HG02588 (cell line): ENCODE data around the gene CBLC.
A peak's percentile ranks its signal among the peaks of the same experiment; 100 is the strongest.
"Not testable (repeated sequence)": the region's sequence is repeated elsewhere in the genome, so short reads cannot be mapped to it uniquely, and the experiment has no call there.

Experiments
- ATAC-seq: cut with Tn5 transposase; IDR thresholded peaks from one replicate; pipeline ENCODE4 v1.9.1; 2021; ENCODE audit warnings: mild to moderate bottlenecking, moderate library complexity; ENCODE audit not compliant: unreplicated experiment

Gene CBLC

DNA sequence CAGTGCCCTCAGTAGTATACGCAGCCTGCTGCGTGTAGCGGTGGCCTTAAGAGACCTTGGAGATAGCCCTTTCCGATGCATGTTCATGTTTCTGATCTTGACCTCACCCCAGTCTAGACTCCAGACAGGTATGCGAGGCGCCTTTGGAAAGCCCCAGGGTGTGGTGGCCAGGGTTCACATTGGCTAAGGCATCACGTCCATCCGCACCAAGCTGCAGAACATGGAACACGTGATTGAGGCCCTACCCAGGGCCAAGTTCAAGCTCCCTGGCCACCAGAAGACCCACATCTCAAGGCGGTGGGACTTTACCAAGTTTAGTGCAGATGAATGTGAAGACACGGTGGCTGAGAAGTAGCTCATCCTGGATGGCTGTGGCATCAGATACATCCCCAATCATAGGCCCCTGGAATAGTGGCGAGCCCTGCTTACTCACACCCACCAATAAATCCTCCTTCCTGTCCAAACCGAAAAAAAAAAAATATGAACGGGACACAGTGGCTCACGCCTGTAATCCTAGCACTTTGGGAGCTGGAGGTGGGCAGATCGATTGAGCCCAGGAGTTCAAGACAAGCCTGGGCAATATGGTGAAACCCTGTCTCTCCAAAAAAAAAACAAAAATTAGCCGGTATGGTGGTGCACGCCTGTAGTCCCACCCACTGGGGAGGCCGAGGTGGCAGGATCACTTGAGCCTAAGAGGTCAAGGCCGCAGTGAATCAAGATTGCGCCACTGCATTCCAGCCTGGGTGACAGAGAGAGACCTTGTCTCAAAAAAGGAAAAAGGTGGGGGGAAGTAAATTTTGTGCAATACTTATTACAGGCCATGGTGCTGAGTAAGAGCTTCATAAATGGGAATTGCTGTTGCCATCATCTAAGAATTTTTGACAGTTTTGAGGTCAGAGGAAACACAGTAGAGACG lies 12.4 kb upstream of the CBLC start:
- ATAC-seq = no peak

DNA sequence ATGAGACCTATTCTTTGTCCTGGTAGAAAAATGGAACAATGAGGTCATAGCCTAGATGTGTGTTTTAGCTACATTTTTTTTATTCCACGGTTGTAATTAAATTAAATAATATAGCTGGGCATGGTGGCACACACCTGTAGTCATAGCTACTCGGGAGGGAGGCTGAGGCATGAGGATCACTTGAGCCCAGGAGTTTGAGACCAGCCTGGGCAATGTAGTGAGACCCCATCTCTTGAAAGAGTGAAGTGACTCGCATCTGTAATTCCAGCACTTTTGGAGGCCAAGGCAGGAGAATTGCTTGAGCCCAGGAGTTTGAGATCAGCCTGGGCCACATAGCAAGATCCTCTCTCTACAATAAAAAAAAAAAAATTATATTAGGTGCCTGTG lies 11.7 kb upstream of the CBLC start:
- ATAC-seq = no peak

DNA sequence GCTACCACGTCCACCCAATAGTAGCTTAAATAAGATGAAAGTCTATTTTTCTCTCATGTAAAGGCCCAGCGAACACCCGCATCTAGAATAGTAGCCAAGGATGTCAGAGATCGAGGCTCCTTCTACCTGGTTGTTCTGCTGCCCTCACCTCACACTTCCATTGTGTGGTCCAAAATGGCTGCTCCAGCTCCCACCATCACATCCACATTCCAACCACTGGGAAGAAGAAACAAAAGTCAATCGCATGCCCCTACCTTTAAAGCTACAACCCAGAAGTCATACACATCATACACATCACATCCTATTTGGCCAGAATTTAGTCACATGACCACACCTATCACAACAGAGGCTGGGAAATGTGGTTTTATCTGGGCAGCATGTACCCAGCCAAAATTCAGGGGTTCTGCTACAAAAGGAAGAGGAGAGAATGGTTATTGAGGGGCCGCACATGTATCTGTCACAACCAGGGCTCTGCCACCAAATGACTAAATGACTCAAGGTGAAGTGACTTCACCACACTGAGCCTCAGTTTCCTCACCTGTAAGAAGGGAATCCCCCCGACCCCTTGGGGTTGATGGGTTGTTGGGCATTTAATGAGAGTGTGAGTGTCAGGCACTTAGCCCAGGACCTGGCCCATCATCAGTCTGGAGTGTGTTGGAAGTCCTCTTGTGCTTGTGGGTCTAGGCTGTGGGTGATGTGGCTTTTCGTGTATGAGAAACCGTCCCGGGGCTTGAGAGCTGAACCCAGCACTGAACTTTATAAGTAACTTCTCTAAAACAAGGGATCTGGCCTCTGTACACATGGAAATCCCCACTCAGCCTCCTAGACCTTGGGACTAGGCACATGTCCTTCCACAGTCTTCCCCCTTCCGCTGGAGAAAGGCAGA lies 10.2 kb upstream of the CBLC start:
- no peak for ATAC-seq

DNA sequence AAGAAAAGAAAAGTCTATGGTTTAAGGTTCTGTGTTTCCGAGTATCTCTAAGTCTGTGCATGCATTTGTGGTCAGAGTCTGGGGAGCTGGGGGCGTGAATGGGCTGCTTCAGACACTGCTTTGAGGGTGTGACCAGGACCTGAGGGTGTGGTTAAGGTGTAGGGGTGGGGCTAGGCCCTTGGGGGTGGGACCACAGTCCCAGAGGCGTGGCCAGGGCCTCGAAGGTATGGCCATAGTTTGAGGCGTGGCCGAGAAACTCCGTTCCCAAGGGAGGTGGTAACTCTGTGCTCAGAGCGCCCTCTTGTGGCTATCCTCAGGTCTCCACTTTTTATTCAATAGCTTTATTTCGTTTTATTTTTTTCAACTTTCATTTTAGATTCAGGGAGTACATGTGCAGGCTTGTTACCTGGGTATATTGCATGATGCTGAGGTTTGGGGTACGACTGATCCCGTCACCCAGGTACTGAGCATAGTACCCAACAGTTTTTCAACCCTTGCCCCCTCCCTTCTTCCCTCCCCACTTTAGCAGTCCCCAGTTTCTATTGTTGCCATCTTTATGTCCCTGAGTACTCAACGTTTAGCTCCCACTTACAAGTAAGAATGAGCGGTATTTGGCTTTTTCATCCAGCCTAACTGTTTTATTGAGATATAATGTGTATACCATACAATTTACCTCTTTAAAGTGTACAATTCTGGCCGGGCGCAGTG lies 7.0 kb upstream of the CBLC start:
- peak; percentile 96 for ATAC-seq

DNA sequence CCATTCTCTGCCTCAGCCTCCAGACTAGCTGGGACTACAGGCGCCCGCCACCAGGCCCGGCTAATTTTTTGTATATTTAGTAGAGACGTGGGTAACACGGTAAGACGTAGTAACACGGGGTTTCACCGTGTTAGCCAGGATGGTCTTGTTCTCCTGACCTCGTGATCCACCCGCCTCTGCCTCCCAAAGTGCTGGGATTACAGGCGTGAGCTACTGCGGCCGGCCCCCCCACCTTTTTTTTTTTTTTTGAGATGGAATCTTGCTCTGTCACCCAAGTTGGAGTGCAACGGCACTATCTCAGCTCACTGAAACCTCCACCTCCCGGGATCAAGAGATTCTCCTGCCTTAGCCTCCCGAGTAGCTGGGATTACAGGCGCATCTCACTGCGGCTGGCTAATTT lies 5.5 kb upstream of the CBLC start:
- not testable (repeated sequence) for ATAC-seq

DNA sequence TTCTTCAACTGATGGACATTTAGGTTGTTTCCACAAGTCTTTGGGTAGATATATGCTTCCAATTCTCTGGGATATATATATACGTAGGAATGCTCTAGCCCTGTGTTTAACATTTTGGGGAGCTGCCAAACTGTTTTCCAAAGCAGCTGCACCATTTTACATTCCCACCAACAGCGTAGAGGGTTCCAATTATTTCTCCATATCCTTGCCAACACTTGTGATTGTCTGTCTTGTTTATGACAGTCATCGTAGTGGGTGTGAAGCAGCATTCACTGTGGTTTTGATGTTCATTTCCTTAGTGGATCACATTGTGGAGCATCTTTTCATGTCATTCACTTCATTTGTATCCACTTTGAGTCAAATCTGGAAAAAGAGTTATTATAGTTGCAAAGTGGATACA lies 4.7 kb upstream of the CBLC start:
- ATAC-seq = no peak

DNA sequence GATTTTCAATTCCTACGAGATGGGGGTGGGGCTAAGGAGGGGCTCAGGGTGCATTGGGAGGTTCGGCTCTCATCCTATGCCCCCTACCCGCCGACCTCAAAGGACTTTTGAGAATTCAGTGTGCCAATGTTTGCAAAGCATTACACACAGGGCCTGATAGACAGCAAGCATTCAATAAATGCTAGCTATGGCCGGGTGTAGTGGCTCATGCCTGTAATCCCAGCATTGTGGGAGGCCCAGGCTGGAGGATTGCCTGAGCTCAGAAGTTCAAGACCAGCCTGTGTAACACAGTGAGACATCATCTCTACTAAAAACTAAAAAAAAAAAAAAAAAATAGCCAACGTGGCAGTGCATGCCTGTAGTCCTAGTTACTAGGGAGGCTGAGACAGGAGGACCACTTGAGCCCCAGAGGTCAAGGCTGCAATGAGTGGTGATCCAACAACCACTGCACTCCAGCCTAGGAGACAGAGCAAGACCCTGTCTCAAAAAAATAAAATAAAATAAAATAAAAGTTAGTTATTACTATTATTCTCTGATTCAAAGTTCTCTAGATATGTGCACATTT lies 1.9 kb upstream of the CBLC start:
- no peak for ATAC-seq

DNA sequence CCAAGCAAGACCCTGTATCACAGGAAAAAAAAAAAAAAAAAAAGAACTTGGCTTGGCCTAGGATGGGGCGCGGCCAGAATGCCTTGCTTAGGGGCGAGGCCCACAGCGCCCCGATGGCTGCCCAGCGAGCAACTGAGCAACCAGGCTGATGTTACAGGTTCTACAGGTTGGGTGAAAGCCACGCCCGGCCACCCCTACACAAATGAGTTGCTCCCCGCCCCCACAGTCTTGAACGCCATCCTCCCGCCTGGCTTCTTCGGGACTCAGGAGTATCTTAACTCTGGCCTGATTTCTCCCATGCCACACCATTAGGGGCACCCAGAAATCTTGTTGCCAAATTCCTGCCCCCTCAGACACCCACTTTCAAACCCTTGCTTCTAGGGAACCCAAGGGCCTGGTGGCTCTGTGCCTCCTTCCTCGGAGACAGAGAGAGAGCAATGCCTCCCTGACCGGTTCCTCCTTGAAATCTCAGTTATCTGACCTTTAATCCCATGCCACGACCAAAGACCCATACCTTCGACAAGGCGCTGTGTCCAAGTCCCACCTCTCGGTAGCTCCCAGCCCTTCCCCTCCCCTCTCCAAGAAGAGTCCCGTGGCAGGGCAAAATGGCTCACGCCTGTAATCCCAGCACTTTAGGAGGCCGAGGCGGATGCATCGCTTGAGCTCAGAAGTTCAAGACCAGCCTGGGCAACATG lies 1.1 kb upstream of the CBLC start:
- ATAC-seq = no peak

DNA sequence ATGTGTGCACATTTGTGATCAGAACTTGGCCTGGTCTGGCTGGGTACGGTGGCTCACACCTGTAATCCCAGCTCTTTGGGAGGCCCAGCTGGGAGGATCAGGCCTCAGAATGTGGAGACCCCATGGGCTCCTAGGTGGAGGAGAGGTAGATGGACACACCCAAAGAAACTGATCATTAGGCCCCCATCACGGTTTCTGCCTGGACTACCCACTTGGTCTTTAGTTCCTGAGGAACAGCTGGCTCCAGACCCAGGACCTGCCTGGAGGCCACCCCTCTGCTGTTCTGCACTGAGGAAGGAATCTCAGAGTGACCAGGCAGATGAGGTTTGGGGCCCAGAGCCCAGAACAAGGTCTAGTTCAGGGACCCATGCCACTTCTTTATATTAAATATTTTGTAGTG lies 1.5 kb downstream of the CBLC start:
- ATAC-seq = no peak

DNA sequence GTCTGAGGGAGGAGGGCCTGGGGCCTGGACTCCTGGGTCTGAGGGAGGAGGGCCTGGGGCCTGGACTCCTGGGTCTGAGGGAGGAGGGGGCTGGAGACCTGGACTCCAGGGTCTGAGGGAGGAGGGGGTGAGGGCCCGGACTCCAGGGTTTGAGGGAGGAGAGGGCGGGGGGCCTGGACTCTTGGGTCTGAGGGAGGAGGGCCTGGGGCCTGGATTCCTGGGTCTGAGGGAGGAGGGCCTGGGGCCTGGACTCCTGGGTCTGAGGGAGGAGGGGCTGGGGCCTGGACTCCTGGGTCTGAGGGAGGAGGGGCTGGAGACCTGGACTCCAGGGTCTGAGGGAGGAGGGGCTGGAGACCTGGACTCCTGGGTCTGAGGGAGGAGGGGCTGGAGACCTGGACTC lies 4.0 kb downstream of the CBLC start:
- not testable (repeated sequence) for ATAC-seq

DNA sequence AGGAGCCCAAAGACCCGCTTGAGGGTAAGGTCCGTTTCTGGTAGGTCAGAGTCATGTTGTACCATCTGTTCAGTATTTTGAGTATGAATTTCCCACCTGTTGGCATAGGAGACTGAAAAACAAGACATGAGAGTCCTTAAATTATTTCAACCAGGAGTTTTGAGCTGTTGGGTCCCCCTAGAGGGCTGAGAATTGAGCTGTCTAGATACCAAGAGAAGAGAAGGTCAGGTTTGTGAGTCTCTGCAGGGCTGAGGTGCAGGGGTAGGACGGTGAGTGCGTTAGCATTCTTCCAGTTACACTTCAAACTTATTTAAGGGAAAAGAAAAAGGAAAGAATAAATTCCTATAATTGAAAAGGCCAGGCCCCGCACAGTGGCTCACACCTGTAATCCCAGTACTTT lies 5.0 kb downstream of the CBLC start:
- no peak for ATAC-seq

DNA sequence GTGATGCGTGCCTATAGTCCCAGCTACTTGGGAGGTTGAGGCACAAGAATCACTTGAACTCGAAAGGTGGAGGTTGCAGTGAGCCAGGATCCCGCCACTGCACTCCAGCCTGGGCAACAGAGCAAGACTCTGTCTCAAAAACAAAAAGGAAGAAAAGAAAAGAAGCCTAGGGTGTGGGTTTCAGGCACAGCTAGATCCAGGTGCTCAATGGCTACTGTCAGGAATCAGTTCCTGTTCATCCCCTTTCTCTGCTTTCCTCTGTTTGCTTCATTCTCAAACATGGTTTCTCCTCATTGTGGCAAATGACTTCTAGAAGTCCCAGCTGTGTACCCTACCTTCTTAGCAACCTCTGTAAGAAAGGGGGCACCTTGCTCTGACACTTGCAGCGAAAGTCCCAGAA lies 5.9 kb downstream of the CBLC start:
- ATAC-seq = no peak

DNA sequence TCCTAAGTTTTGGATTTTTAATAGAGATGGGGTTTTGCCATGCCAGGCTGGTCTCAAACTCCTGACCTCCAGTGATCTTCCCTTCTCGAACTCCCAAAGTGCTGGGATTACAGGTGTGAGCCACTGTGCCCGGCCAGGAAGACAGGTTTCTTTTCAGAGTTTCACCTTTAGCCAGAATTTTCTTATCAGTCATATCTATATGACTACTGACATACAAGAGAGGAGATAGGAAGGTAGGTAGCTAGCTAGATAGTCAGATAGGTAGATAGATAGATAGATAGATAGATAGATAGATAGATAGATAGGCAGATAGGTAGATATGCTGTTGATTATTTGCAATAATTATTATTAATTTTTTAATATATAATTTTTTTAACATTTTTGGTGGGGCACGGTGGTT lies 7.6 kb downstream of the CBLC start:
- ATAC-seq = no peak

DNA sequence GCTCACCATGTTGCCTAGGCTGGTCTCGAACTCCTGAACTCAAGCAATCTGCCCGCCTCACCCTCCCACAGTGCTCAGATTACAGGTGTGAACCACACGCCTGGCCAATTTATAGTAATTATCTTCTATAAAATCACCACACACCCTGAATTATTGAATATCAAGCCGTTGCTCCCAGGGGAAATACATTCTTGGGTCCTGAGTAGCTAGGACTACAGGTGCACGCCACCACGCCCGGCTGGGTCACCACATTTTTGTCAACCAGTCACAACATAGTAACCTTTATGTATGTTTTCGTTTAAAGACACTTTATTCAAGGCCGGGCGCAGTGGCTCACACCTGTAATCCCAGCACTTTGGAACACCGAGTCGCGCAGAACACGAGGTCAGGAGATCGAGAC lies 8.3 kb downstream of the CBLC start:
- no peak for ATAC-seq

DNA sequence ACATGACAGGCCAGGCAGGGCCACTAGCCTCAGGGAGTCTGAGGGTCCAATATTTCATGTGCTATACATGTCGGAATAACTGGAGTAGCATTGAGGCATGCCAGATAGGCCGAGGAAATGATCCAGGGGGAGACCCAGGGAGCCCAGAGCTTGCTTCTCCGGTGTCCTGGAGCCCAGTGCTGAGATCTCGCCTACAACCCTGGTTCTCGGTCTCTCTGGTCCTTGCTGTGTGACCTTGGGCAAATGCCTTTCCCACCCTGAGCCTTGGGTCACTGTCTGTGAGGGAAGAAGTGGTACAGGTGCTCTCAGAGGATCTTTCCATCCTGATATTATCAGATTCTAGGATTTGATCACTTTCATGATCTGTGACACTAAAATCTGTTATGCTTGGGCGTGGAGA lies 11.3 kb downstream of the CBLC start:
- ATAC-seq = no peak

DNA sequence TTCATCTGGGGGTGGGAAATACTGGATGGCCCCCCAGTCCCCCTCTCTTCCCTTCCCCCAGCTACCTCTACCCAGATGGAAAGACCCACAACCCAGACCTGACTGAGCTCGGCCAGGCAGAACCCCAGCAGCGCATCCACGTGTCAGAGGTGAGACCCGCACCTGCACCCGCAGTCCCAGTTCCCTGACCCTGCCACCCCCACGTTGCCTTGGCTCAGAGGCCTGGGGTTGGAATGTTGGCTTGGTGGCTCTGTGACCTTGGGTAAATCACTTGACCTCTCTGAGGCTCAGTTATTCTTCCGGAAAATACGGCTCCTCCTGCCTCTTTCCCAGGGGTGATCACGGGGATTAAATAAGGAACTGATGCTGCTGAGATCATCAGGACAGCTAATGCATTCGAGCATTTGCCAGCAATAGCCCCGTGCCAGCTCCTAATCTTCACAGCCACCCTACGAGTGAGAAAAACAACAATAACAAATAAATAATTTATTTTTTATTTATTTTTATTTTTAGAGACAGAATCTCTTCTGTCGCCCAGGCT lies 12.3 kb downstream of the CBLC start:
- no peak for ATAC-seq

DNA sequence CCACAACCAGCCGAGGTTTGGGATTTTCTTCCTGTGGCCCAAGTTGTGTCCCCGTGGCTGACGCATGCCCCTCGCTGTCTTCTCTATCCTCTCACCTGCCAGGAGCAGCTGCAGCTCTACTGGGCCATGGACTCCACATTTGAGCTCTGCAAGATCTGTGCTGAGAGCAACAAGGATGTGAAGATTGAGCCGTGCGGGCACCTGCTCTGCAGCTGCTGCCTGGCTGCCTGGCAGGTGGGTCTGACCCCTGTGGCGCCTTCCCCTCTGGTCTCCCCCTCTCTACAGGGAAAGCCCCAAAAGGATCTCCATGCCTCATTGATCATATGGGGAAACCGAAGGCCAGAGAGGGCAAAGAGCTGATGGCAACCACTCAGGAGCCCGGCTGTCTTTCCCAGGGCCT lies 14.6 kb downstream of the CBLC start:
- no peak for ATAC-seq

DNA sequence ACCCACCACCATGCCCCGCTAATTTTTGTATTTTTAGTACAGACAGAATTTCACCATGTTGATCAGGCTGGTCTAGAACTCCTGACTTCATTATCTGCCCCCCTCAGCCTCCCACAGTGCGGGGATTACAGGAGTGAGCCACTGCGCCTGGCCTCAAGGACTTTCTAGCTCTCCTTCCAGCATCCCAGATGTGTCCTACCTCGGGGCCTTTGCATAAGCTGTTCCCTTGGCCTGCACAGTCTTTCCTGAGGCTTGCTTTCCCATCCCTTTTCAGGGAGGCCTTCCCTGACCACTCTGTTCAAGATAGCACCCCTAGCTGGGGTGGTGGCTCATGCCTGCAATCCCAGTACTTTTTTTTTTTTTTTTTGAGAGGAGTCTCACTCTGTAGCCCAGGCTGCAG lies 16.9 kb downstream of the CBLC start:
- no peak for ATAC-seq

DNA sequence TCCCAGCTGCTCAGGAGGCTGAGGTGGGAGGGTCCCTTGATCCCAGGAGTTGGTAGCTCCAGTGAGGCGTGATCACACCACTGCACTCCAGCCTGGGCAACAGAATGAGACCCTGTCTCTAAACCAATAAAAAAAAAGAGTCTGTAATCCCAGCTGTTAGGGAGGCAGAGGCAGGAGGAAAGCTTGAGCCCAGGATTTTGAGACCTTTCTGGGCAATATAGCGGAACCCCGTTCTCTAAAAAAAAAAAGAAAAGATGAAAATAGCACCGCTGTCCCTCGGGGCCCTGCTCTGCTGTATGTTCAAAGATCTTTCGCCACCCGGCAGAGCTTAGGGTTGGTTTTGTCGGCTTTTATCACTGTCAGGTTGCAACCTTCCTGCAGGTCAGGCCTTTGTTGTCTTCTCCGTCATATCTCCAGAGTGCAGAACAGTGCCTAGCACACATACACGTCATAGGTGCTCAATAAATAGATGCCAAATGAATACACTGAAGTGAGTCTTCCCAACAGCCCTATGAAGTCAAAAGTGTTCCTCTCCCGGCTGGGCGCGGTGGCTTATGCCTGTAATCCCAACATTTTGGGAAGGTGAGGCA lies 17.8 kb downstream of the CBLC start:
- no peak for ATAC-seq

DNA sequence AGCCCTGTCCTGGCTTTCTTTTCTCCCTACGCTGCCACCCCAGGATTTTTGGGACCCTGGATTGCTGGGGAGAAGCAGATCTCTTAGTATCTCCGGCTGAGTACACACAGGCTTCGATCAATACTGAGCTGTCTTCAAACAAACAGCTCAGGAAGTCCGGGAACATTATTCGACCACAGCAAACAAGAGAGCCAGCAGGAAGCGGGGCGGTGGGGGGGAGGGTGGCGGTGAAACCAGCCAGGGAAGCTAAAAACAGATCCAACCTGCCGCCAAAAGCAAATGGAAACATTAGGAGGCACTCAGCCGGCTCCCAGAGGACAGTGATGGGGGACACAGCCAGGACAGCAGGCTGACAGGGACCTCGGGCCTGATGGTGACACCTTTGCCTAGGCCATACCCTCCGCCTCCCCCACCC lies 19.0 kb downstream of the CBLC start:
- ATAC-seq = no peak
